Hematopoietic multipotent progenitor cell treated with erythropoietin and hydrocortisone succinate and interleukin-3 and kit ligand, for 17 days (in vitro differentiated cells): Measurements from ENCODE around the gene NCKAP1.
"Not testable (repeated sequence)": the region's sequence is repeated elsewhere in the genome, so short reads cannot be mapped to it uniquely, and the experiment has no call there.

Experiments used
- DNase-seq: peaks from one replicate; pipeline ENCODE4 v3.0.0-alpha.2; 2015; ENCODE audit warnings: low spot score

Gene NCKAP1

GRCh38 chr2:182999348-183000028 lies 38.8 kb downstream of the NCKAP1 start:
- no peak for DNase-seq

- no peak for DNase-seq
Measured at GRCh38 chr2:182994228-182994912, 43.9 kb downstream of the NCKAP1 start.

- no peak for DNase-seq
Measured at GRCh38 chr2:182982941-182983340, 55.3 kb downstream of the NCKAP1 start.

GRCh38 chr2:182981475-182981874 lies 56.8 kb downstream of the NCKAP1 start:
- DNase-seq = not testable (repeated sequence)

GRCh38 chr2:182980652-182981051 lies 57.6 kb downstream of the NCKAP1 start:
- no peak for DNase-seq

- peak; percentile 59 for DNase-seq
Measured at GRCh38 chr2:182980115-182980514, 58.1 kb downstream of the NCKAP1 start.

GRCh38 chr2:182977463-182977862 lies 60.8 kb downstream of the NCKAP1 start:
- DNase-seq = no peak

- DNase-seq = no peak
Measured at GRCh38 chr2:182973441-182974352, 64.6 kb downstream of the NCKAP1 start.

- no peak for DNase-seq
Measured at GRCh38 chr2:182972548-182972942, 65.7 kb downstream of the NCKAP1 start.

- no peak for DNase-seq
Measured at GRCh38 chr2:182971820-182972547, 66.3 kb downstream of the NCKAP1 start.

GRCh38 chr2:182970486-182970885 lies 67.8 kb downstream of the NCKAP1 start:
- DNase-seq = no peak

GRCh38 chr2:182968493-182968892 lies 69.8 kb downstream of the NCKAP1 start:
- DNase-seq = no peak

GRCh38 chr2:182966356-182966755 lies 71.9 kb downstream of the NCKAP1 start:
- not testable (repeated sequence) for DNase-seq

GRCh38 chr2:182962641-182963040 lies 75.6 kb downstream of the NCKAP1 start:
- no peak for DNase-seq

- DNase-seq = not testable (repeated sequence)
Measured at GRCh38 chr2:182960869-182961268, 77.4 kb downstream of the NCKAP1 start.

GRCh38 chr2:182954789-182955188 lies 83.5 kb downstream of the NCKAP1 start:
- no peak for DNase-seq

GRCh38 chr2:182952741-182953450 lies 85.4 kb downstream of the NCKAP1 start:
- no peak for DNase-seq

- DNase-seq = no peak
Measured at GRCh38 chr2:182951948-182952663, 86.2 kb downstream of the NCKAP1 start.

GRCh38 chr2:182950546-182950945 lies 87.7 kb downstream of the NCKAP1 start:
- DNase-seq = no peak

GRCh38 chr2:182949572-182950189 lies 88.6 kb downstream of the NCKAP1 start:
- DNase-seq = peak; percentile 67
